Bronchus fibroblast of lung (primary cell): ENCODE results near the gene STARD13. TPM values are rescaled to one million over a fixed set of nuclear protein-coding genes. Genes with fewer than 3 reads are reported as not detected.

Experiments used
- total RNA-seq: library from RNA; depleted of rRNA; stranded (reverse); fragments of >200 nt; gene quantifications from 2 replicates; pipeline ENCODE4 v1.2.3, GENCODE V29; 2015

The STARD13 gene
- 19.0 and 19.8 TPM in 2 replicates for total RNA-seq

GRCh38 chr13:33285420-33286124 lies at the start of gene STARD13:
TSS of gene STARD13 (minus strand) at chr13:33285755. CDS start at chr13:33285638, 117 bp downstream.

